ENCODE measurements around the gene DMKN. TPM values are rescaled to one million over a fixed set of nuclear protein-coding genes. Genes with fewer than 3 reads are reported as not detected.

The DMKN gene
- polyA plus RNA-seq, 2 of the 4 experiments (the other 2 are of a cell fraction) = 21.5 to 40.6 TPM

GRCh38 chr19:35559281-35559659 is 45.8 kb upstream of the DMKN start:
- DNase-seq (ENCODE audit: low read depth in 1 of 2, low spot score in 1 of 2) (no peak), ATAC-seq (no peak), FAIRE-seq (no peak)
- H3K4me1 ChIP-seq = 0 out of 3 replicates have a peak, but pooled peaks cover 6% of the 10 kb centered on the region
- no peak overlapping the region for H3K4me3 ChIP-seq
- H3K27ac ChIP-seq = no peak overlapping the region
- 39% methylated on average over 11 of the region's 11 CpGs for WGBS (ENCODE audit: missing lambda C conversion rate)
- no peaks in the 10 kb centered on the region for H3K9me3 ChIP-seq
- CTCF ChIA-PET = interaction anchor here (0.9 to 6.9 kb wide), 3 partner anchors 11 to 49 kb away, joined by 3 to 80 read pairs (median 4); no protein-coding TSS in a partner anchor
- H3K4me2 ChIP-seq = no peak overlapping the region
- TF ChIP-seq REST (IDR thresholded peaks at IDR 0.05) (peak; percentile 39; the same call in 1 of the 2 replicates), RCOR1 (IDR thresholded peaks at IDR 0.05; ENCODE audit: low read depth, low read length) (no peak)
- POLR2A ChIA-PET = interaction anchor here (0.5 kb wide), 1 partner anchor 181 kb away, joined by 4 read pairs; no protein-coding TSS in a partner anchor

GRCh38 chr19:35558400-35559280 is 45.2 kb upstream of the DMKN start:
- H3K4me3 ChIP-seq = peak overlapping the region; percentile 51
- H3K9me3 ChIP-seq = no peaks in the 10 kb centered on the region
- ChIA-PET CTCF (interaction anchor here (0.7 to 6.9 kb wide), 11 partner anchors 11 to 157 kb away, joined by 3 to 80 read pairs (median 5); no protein-coding TSS in a partner anchor), POLR2A (interaction anchor here (0.9 to 1.8 kb wide), 7 partner anchors 10 to 215 kb away, joined by 3 to 7 read pairs (median 5); partner anchors contain the start of gene COX6B1)
- DNase-seq (ENCODE audit: low read depth in 1 of 2, low spot score in 1 of 2) = no peak
- peak overlapping the region; percentile 83 for H3K4me2 ChIP-seq
- WGBS (ENCODE audit: missing lambda C conversion rate) = 62% methylated on average over 49 of the region's 53 CpGs
- peak; percentile 28 for FAIRE-seq
- H3K4me1 ChIP-seq = 0 out of 3 replicates have a peak, but pooled peaks cover 6% of the 10 kb centered on the region
- no peak overlapping the region for H3K27ac ChIP-seq
- no peak for TF ChIP-seq TP53 (CRISPR knock-in tag; IDR thresholded peaks at IDR 0.05)
- TF ChIP-seq SMC3 (IDR thresholded peaks at IDR 0.05) = no peak
- TF ChIP-seq CHD4 (IDR thresholded peaks at IDR 0.05; ENCODE audit: borderline replicate concordance) = no peak
- TF ChIP-seq POLR2A (IDR thresholded peaks at IDR 0.05; ENCODE audit: low read length) = no peak
- no peak for TF ChIP-seq E2F6 (IDR thresholded peaks at IDR 0.05; ENCODE audit: borderline replicate concordance, low read depth)
- no peak for TF ChIP-seq RARB (CRISPR knock-in tag; IDR thresholded peaks at IDR 0.05)
- no peak for TF ChIP-seq EHMT2 (IDR thresholded peaks at IDR 0.05; ENCODE audit: low read depth)
- TF ChIP-seq ESRRA (IDR thresholded peaks at IDR 0.05; ENCODE audit: borderline replicate concordance, low read length) = no peak
- no peak for TF ChIP-seq NPAS2 (CRISPR knock-in tag; IDR thresholded peaks at IDR 0.05; ENCODE audit: borderline replicate concordance)
- TF ChIP-seq HMGXB4 (CRISPR knock-in tag; IDR thresholded peaks at IDR 0.05; ENCODE audit: borderline replicate concordance) = no peak
- TF ChIP-seq ZFP36 (IDR thresholded peaks at IDR 0.05; ENCODE audit: borderline replicate concordance, partially characterized antibody) = no peak
- no peak for TF ChIP-seq HOXB13 (CRISPR knock-in tag; IDR thresholded peaks at IDR 0.05; ENCODE audit: low read depth)
- no peak for TF ChIP-seq MAX (IDR thresholded peaks at IDR 0.05)
- no peak for TF ChIP-seq BCL3 (IDR thresholded peaks at IDR 0.05)
- TF ChIP-seq CTCF (IDR thresholded peaks at IDR 0.05) = no peak
- TF ChIP-seq MYC (IDR thresholded peaks at IDR 0.05; ENCODE audit: borderline replicate concordance, low read length) = no peak
- TF ChIP-seq ZC3H11A (IDR thresholded peaks at IDR 0.05) = no peak
- ATAC-seq = peak; percentile 0 to 12; a peak in 3 of 6 replicates
